Chondrocyte (in vitro differentiated cells): ENCODE measurements around the gene DYNLT2. TPM values are rescaled to one million over a fixed set of nuclear protein-coding genes. Genes with fewer than 3 reads are reported as not detected.

Experiments
- DNase-seq: peaks from one replicate; pipeline ENCODE4 v3.0.0; 2021; ENCODE audit warnings: mixed read lengths, low spot score
- H3K27ac Mint-ChIP-seq: one replicate; pipeline ENCODE4 v1.8.0; 2021; ENCODE audit warnings: mild to moderate bottlenecking, moderate library complexity, mixed read lengths; ENCODE audit not compliant: unreplicated experiment
- H3K27me3 Mint-ChIP-seq: 2 replicates; pipeline ENCODE4 v1.8.0; 2021; ENCODE audit warnings: low read depth, mixed read lengths
- H3K36me3 Mint-ChIP-seq: 2 replicates; pipeline ENCODE4 v1.8.0; 2021; ENCODE audit warnings: low read depth, mixed read lengths
- H3K4me1 Mint-ChIP-seq: 2 replicates; pipeline ENCODE4 v1.8.0; 2021; ENCODE audit warnings: low read depth, mild to moderate bottlenecking, mixed read lengths
- H3K4me3 Mint-ChIP-seq: one replicate; pipeline ENCODE4 v1.8.0; 2021; ENCODE audit warnings: mild to moderate bottlenecking, moderate library complexity, mixed read lengths; ENCODE audit not compliant: unreplicated experiment
- H3K9me3 Mint-ChIP-seq: 2 replicates; pipeline ENCODE4 v1.8.0; 2021; ENCODE audit warnings: low read depth, mixed read lengths
- CTCF ChIP-seq: fragments of 200-600 bp; sonication (generic); IDR thresholded peaks from 2 replicates; pipeline ENCODE4 v1.5.0; 2021; ENCODE audit warnings: antibody characterized with exemption, mild to moderate bottlenecking, moderate library complexity
- total RNA-seq: library from RNA; stranded (reverse); gene quantifications from 3 replicates; pipeline ENCODE4 v1.2.1, GENCODE V29; 2021

Gene DYNLT2
- total RNA-seq, 1 donor from 2014 or later = 0.85 TPM

GRCh38 chr6:169777896-169778295 is 26.5 kb upstream of the DYNLT2 start:
- no peak for TF ChIP-seq CTCF
- no peak overlapping the region for H3K4me3 Mint-ChIP-seq
- H3K27me3 Mint-ChIP-seq = no peaks in the 10 kb centered on the region
- H3K27ac Mint-ChIP-seq = no peak overlapping the region
- DNase-seq = no peak
- peaks cover 23% of the 10 kb centered on the region for H3K36me3 Mint-ChIP-seq
- peaks cover 29% of the 10 kb centered on the region for H3K4me1 Mint-ChIP-seq
- H3K9me3 Mint-ChIP-seq = no peaks in the 10 kb centered on the region

GRCh38 chr6:169776379-169776778 is 25.0 kb upstream of the DYNLT2 start:
- H3K36me3 Mint-ChIP-seq = peaks cover 27% of the 10 kb centered on the region
- H3K4me3 Mint-ChIP-seq = no peak overlapping the region
- DNase-seq = no peak
- no peaks in the 10 kb centered on the region for H3K27me3 Mint-ChIP-seq
- TF ChIP-seq CTCF = no peak
- no peak overlapping the region for H3K27ac Mint-ChIP-seq
- peaks cover 26% of the 10 kb centered on the region for H3K4me1 Mint-ChIP-seq
- H3K9me3 Mint-ChIP-seq = no peaks in the 10 kb centered on the region

GRCh38 chr6:169775321-169775720 is 23.9 kb upstream of the DYNLT2 start:
- no peaks in the 10 kb centered on the region for H3K27me3 Mint-ChIP-seq
- DNase-seq = no peak
- TF ChIP-seq CTCF = no peak
- no peak overlapping the region for H3K27ac Mint-ChIP-seq
- H3K9me3 Mint-ChIP-seq = no peaks in the 10 kb centered on the region
- H3K4me3 Mint-ChIP-seq = no peak overlapping the region
- H3K4me1 Mint-ChIP-seq = peaks cover 16% of the 10 kb centered on the region
- H3K36me3 Mint-ChIP-seq = peaks cover 26% of the 10 kb centered on the region

- TF ChIP-seq CTCF = no peak
- peaks cover 26% of the 10 kb centered on the region for H3K36me3 Mint-ChIP-seq
- H3K4me3 Mint-ChIP-seq = no peak overlapping the region
- H3K27me3 Mint-ChIP-seq = no peaks in the 10 kb centered on the region
- DNase-seq = no peak
- H3K27ac Mint-ChIP-seq = no peak overlapping the region
- no peaks in the 10 kb centered on the region for H3K9me3 Mint-ChIP-seq
- peaks cover 10% of the 10 kb centered on the region for H3K4me1 Mint-ChIP-seq
Observed at GRCh38 chr6:169774347-169774746, 23.0 kb upstream of the DYNLT2 start.

GRCh38 chr6:169766921-169767736 is 15.8 kb upstream of the DYNLT2 start:
- no peak for DNase-seq
- peaks cover 31% of the 10 kb centered on the region for H3K36me3 Mint-ChIP-seq
- H3K9me3 Mint-ChIP-seq = no peaks in the 10 kb centered on the region
- H3K27me3 Mint-ChIP-seq = no peaks in the 10 kb centered on the region
- no peak overlapping the region for H3K4me3 Mint-ChIP-seq
- no peak for TF ChIP-seq CTCF
- peaks cover 7% of the 10 kb centered on the region for H3K4me1 Mint-ChIP-seq
- no peak overlapping the region for H3K27ac Mint-ChIP-seq
